ENCODE measurements around the gene TTLL5. TPM values are rescaled to one million over a fixed set of nuclear protein-coding genes. Genes with fewer than 3 reads are reported as not detected.

Gene TTLL5
- total RNA-seq, 1 experiment from 2014 or later, result 35.7 TPM

DNA sequence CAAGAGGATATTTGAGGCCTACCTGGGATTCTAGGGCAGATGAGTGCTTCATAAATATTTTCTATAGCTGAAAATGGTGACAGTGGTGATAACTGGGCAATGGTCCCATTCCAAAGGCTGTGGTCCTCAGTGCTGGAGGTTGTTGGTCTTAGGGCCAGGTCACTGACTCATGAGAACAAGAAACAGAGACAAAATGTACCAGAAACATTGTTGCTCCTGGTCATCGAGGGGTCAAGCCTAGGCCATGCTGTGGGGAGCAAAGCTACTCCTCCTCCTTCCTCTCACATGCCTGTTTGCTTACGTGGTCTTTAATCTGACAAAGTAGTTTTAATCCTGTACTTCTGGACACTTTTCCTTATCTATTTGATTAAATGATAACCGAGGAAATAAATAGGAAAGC, 34.2 kb upstream of the TTLL5 start:
- H3K4ac ChIP-seq (ENCODE audit: low read depth, low read length), result no peak overlapping the region
- no peak overlapping the region for H2AK5ac ChIP-seq (ENCODE audit: insufficient read length, low read length)
- TF ChIP-seq, protein P1, sequence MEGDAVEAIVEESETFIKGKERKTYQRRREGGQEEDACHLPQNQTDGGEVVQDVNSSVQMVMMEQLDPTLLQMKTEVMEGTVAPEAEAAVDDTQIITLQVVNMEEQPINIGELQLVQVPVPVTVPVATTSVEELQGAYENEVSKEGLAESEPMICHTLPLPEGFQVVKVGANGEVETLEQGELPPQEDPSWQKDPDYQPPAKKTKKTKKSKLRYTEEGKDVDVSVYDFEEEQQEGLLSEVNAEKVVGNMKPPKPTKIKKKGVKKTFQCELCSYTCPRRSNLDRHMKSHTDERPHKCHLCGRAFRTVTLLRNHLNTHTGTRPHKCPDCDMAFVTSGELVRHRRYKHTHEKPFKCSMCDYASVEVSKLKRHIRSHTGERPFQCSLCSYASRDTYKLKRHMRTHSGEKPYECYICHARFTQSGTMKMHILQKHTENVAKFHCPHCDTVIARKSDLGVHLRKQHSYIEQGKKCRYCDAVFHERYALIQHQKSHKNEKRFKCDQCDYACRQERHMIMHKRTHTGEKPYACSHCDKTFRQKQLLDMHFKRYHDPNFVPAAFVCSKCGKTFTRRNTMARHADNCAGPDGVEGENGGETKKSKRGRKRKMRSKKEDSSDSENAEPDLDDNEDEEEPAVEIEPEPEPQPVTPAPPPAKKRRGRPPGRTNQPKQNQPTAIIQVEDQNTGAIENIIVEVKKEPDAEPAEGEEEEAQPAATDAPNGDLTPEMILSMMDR (conservative IDR thresholded peaks at IDR 0.05), result no peak
- no peak overlapping the region for H2BK12ac ChIP-seq (ENCODE audit: insufficient read length, low read depth, low read length)
- no peak overlapping the region for H2AFZ ChIP-seq (ENCODE audit: low read length)
- no peak overlapping the region for H2BK120ac ChIP-seq (ENCODE audit: low read depth, low read length, poor library complexity, severe bottlenecking)
- H3K36me3 Mint-ChIP-seq (ENCODE audit: insufficient read depth in 1 of 3, low read depth in 3 of 3), result no peaks in the 10 kb centered on the region; a peak in 1 of 7 replicates
- no peaks in the 10 kb centered on the region for H3K27me3 Mint-ChIP-seq (ENCODE audit: low read depth)
- no peaks in the 10 kb centered on the region for H4K20me1 ChIP-seq (ENCODE audit: control insufficient read depth, insufficient read depth, insufficient read length)
- H3K27ac ChIP-seq (ENCODE audit: insufficient read length, low read depth, low read length), result no peak overlapping the region
- H2BK20ac ChIP-seq (ENCODE audit: low read depth, low read length, poor library complexity, severe bottlenecking), result no peak overlapping the region
- H3K56ac ChIP-seq (ENCODE audit: insufficient read length, low read depth, low read length), result no peak overlapping the region
- no peak overlapping the region for H3K14ac ChIP-seq (ENCODE audit: insufficient read depth, low read length)
- WGBS (ENCODE audit: extremely low coverage, insufficient read length, low lambda C conversion rate), result no CpG with 5 or more reads among the region's 3 CpGs
- H3K27me3 ChIP-seq (ENCODE audit: insufficient read depth, low read length), result no peaks in the 10 kb centered on the region
- H3K18ac ChIP-seq (ENCODE audit: insufficient read length, low read depth, low read length), result no peak overlapping the region
- peaks cover 18 to 29% of the 10 kb centered on the region in 2 experiments for H3K4me1 Mint-ChIP-seq
- no peak overlapping the region for H3K4me3 Mint-ChIP-seq
- DNase-seq, result no peak
- H3K9me3 ChIP-seq (ENCODE audit: control insufficient read depth, low read depth, low read length), result no peaks in the 10 kb centered on the region
- no peak overlapping the region for H3K27ac Mint-ChIP-seq
- H4K91ac ChIP-seq (ENCODE audit: insufficient read length, low read depth, low read length), result no peak overlapping the region
- no peak overlapping the region for H4K5ac ChIP-seq (ENCODE audit: insufficient read length, low read depth, low read length)
- H3K4me2 ChIP-seq (ENCODE audit: insufficient read depth, insufficient read length, low read length), result no peak overlapping the region
- no peaks in the 10 kb centered on the region for H3K79me2 ChIP-seq (ENCODE audit: insufficient read depth, low read length)
- no peak overlapping the region for H3K9ac ChIP-seq (ENCODE audit: extremely low read depth, insufficient read length, low read length)
- H2BK5ac ChIP-seq (ENCODE audit: insufficient read length, low read length), result no peak overlapping the region
- H3K23me2 ChIP-seq (ENCODE audit: insufficient read length, low read depth, low read length, poor library complexity, severe bottlenecking), result no peaks in the 10 kb centered on the region
- no peak overlapping the region for H2BK15ac ChIP-seq (ENCODE audit: low read depth, low read length)
- peaks cover 12% of the 10 kb centered on the region for H3K4me1 ChIP-seq (ENCODE audit: insufficient read depth, low read length)
- H3K9me3 Mint-ChIP-seq, result no peaks in the 10 kb centered on the region
- H3T11ph ChIP-seq (ENCODE audit: low read length), result no peak overlapping the region
- H3K23ac ChIP-seq (ENCODE audit: insufficient read length, low read depth, low read length), result no peak overlapping the region
- no peak overlapping the region for H4K8ac ChIP-seq (replicated peaks; ENCODE audit: insufficient read length, low read depth, low read length)
- no peaks in the 10 kb centered on the region for H3K79me1 ChIP-seq (ENCODE audit: insufficient read depth, low read depth, low read length, poor library complexity, severe bottlenecking)
